ENCODE data around the gene SLC38A3. TPM values are rescaled to one million over a fixed set of nuclear protein-coding genes. Genes with fewer than 3 reads are reported as not detected.

Gene SLC38A3
- total and polyA plus RNA-seq, 2 experiments from 2014 or later: 0.36 TPM; not detected in 1

DNA sequence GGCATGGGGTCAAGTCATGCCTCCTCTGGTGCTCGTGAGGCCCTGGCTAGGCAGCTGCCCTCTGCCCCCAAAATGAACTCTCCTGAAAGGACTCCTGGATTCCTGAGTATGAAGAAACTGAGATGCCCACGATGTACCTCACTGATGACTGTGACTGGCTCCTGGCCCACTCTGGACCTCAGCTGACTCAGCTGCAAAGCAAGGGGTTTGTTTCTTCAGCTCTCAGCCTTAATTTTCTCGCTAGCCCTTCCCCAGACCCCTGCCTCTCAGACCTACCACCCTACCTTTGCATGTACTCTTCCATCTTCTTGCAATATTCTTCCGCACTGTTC lies 25.7 kb downstream of the SLC38A3 start:
- peak; percentile 78 for DNase-seq
- 54 to 59% methylated on average over 4 of the region's 4 CpGs for WGBS, 2 experiments (ENCODE audit: low coverage in 1 of 2, low lambda C conversion rate in 2 of 2, missing lambda C conversion rate in 2 of 2)
- Histone ChIP-seq H3K4me1 (ENCODE audit: insufficient read depth) (peaks cover 7% of the 10 kb centered on the region; the same call in 1 of the 2 replicates), H3K27ac (no peak overlapping the region), H3K4me2 (ENCODE audit: unreplicated experiment) (no peak overlapping the region), H3K9me2 (ENCODE audit: insufficient read depth) (no peaks in the 10 kb centered on the region), H3F3A (ENCODE audit: insufficient read depth) (no peaks in the 10 kb centered on the region), H3K36me3 (ENCODE audit: low read depth) (no peaks in the 10 kb centered on the region), H3K79me2 (ENCODE audit: insufficient read depth) (no peaks in the 10 kb centered on the region), H3K9me3 (ENCODE audit: low read depth) (no peaks in the 10 kb centered on the region), H3K27me3 (replicated peaks; ENCODE audit: insufficient read depth) (no peaks in the 10 kb centered on the region), H3K4me3 (no peak overlapping the region), H4K20me1 (ENCODE audit: insufficient read depth) (no peaks in the 10 kb centered on the region), H3K9ac (no peak overlapping the region), H2AFZ (no peak overlapping the region)
- in situ Hi-C loops (cut with MboI): no loop called here
- no peak for TF ChIP-seq EZH2phosphoT487 (IDR thresholded peaks at IDR 0.05; ENCODE audit: insufficient read depth, low read depth)
- TF ChIP-seq EZH2 (IDR thresholded peaks at IDR 0.05; ENCODE audit: insufficient read depth, poor library complexity, severe bottlenecking): no peak

DNA sequence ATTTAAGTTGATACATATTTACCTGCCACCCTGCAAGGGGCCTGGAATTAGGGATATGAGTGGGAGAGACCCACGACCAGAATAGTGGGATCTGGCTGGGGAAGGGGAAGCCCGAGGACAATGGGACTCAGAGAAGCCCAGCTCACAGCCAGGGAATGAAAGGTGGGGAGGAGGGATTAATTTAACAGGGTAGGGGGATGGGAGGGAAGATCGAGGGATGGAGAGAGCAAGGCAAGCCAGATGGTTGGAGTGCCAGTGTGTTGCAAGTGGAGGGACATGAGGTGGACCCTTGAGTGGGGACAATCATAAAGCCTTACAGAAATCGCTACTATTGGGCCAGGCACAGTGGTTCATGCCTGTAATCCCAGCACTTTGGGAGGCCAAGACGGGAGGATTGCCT lies 26.5 kb downstream of the SLC38A3 start:
- TF ChIP-seq EZH2 (IDR thresholded peaks at IDR 0.05; ENCODE audit: insufficient read depth, poor library complexity, severe bottlenecking): no peak
- TF ChIP-seq EZH2phosphoT487 (IDR thresholded peaks at IDR 0.05; ENCODE audit: insufficient read depth, low read depth): no peak
- Histone ChIP-seq H3K9ac (no peak overlapping the region), H3K27me3 (replicated peaks; ENCODE audit: insufficient read depth) (no peaks in the 10 kb centered on the region), H3K9me3 (ENCODE audit: low read depth) (no peaks in the 10 kb centered on the region), H4K20me1 (ENCODE audit: insufficient read depth) (no peaks in the 10 kb centered on the region), H3K9me2 (ENCODE audit: insufficient read depth) (no peaks in the 10 kb centered on the region), H3K27ac (no peak overlapping the region), H2AFZ (no peak overlapping the region), H3K36me3 (ENCODE audit: low read depth) (no peaks in the 10 kb centered on the region), H3K79me2 (ENCODE audit: insufficient read depth) (peaks cover 5% of the 10 kb centered on the region), H3F3A (ENCODE audit: insufficient read depth) (no peaks in the 10 kb centered on the region), H3K4me2 (ENCODE audit: unreplicated experiment) (no peak overlapping the region), H3K4me3 (no peak overlapping the region), H3K4me1 (ENCODE audit: insufficient read depth) (peaks cover 7% of the 10 kb centered on the region; the same call in 1 of the 2 replicates)
- WGBS, 2 experiments (ENCODE audit: low coverage in 1 of 2, low lambda C conversion rate in 2 of 2, missing lambda C conversion rate in 2 of 2): 76 to 77% methylated on average over 5 of the region's 5 CpGs
- no peak for DNase-seq
- in situ Hi-C loops (cut with MboI): no loop called here

DNA sequence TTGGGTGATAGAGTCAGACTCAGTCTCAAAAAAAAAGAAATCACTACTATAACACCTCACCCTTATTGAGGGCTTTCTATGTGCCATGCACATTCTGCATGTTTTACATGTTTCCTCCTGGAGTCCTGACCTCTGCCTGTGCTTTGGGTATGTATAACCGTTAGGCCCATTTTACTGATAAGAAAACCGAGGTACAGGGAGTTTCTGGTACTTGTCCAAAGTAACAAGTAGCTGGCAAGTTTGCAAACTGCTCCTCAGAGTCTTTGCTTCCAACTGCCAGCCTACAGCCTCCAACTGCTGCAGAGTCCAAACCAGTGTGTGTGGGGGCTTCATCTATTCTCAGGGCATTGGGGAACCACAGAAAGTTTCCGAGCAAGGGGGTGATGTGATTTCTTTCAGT lies 27.2 kb downstream of the SLC38A3 start:
- H3K79me2 ChIP-seq (ENCODE audit: insufficient read depth): peaks cover 12% of the 10 kb centered on the region
- no peak for DNase-seq
- no peak overlapping the region for H2AFZ ChIP-seq
- H3K4me1 ChIP-seq (ENCODE audit: insufficient read depth): peaks cover 7% of the 10 kb centered on the region; the same call in 1 of the 2 replicates
- no peak for TF ChIP-seq EZH2 (IDR thresholded peaks at IDR 0.05; ENCODE audit: insufficient read depth, poor library complexity, severe bottlenecking)
- no peak for TF ChIP-seq EZH2phosphoT487 (IDR thresholded peaks at IDR 0.05; ENCODE audit: insufficient read depth, low read depth)
- no peaks in the 10 kb centered on the region for H3F3A ChIP-seq (ENCODE audit: insufficient read depth)
- in situ Hi-C loops (cut with MboI): no loop called here
- no peak overlapping the region for H3K4me2 ChIP-seq (ENCODE audit: unreplicated experiment)
- no peaks in the 10 kb centered on the region for H3K36me3 ChIP-seq (ENCODE audit: low read depth)
- no peaks in the 10 kb centered on the region for H3K9me2 ChIP-seq (ENCODE audit: insufficient read depth)
- 34 to 43% methylated on average over 3 of the region's 3 CpGs for WGBS, 2 experiments (ENCODE audit: low coverage in 1 of 2, low lambda C conversion rate in 2 of 2, missing lambda C conversion rate in 2 of 2)
- H3K4me3 ChIP-seq: no peak overlapping the region
- no peaks in the 10 kb centered on the region for H3K9me3 ChIP-seq (ENCODE audit: low read depth)
- no peak overlapping the region for H3K9ac ChIP-seq
- no peak overlapping the region for H3K27ac ChIP-seq
- H3K27me3 ChIP-seq (replicated peaks; ENCODE audit: insufficient read depth): no peaks in the 10 kb centered on the region
- H4K20me1 ChIP-seq (ENCODE audit: insufficient read depth): no peaks in the 10 kb centered on the region

DNA sequence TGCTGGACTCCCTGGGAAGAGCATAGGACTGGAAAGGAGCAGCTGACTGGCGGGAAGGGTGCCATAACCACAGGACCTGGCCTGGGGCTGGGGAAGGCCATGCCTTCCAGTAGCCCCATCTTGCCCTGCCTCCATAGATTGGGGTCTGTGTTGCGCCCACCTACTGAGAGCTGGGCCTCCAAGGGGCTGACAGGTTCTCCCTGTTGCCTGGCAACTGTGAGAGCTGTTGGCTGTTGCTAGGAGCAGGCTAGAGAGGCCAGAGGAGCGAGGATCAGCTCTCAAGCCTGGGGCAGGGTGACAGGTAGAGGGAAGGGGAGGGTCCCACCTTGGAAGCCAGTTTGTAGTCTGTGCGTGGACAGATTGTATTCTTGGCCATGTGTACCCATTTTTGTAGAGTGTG lies 28.1 kb downstream of the SLC38A3 start:
- Histone ChIP-seq H3K79me2 (ENCODE audit: insufficient read depth) (peaks cover 21% of the 10 kb centered on the region), H3K27me3 (replicated peaks; ENCODE audit: insufficient read depth) (no peaks in the 10 kb centered on the region), H3K4me3 (no peak overlapping the region), H4K20me1 (ENCODE audit: insufficient read depth) (no peaks in the 10 kb centered on the region), H3K9me2 (ENCODE audit: insufficient read depth) (no peaks in the 10 kb centered on the region), H2AFZ (no peak overlapping the region), H3K9me3 (ENCODE audit: low read depth) (no peaks in the 10 kb centered on the region), H3K9ac (no peak overlapping the region), H3K36me3 (ENCODE audit: low read depth) (no peaks in the 10 kb centered on the region), H3K4me1 (ENCODE audit: insufficient read depth) (peaks cover 5% of the 10 kb centered on the region), H3K4me2 (ENCODE audit: unreplicated experiment) (no peak overlapping the region), H3F3A (ENCODE audit: insufficient read depth) (peaks cover 4% of the 10 kb centered on the region; the same call in 1 of the 2 replicates), H3K27ac (no peak overlapping the region)
- 71 to 75% methylated on average over 4 of the region's 4 CpGs for WGBS, 2 experiments (ENCODE audit: low coverage in 1 of 2, low lambda C conversion rate in 2 of 2, missing lambda C conversion rate in 2 of 2)
- TF ChIP-seq EZH2phosphoT487 (IDR thresholded peaks at IDR 0.05; ENCODE audit: insufficient read depth, low read depth) (no peak), EZH2 (IDR thresholded peaks at IDR 0.05; ENCODE audit: insufficient read depth, poor library complexity, severe bottlenecking) (no peak)
- in situ Hi-C loops (cut with MboI): no loop called here
- no peak for DNase-seq

Measured in GM23248 (cell line).